ENCODE data around the gene ACBD4. TPM values are rescaled to one million over a fixed set of nuclear protein-coding genes. Genes with fewer than 3 reads are reported as not detected.

ACBD4 gene
- total RNA-seq, 2 experiments from 2014 or later, result 12.7 to 13.4 TPM

- Mint-ChIP-seq H3K4me1 (peaks cover 37% of the 10 kb centered on the region), H3K9me3 (ENCODE audit: low read depth) (no peaks in the 10 kb centered on the region), H3K27ac (peak within 1 kb of the TSS; percentile 100), H3K36me3 (ENCODE audit: low read depth) (peaks cover 37% of the 10 kb centered on the region), H3K4me3 (peak within 1 kb of the TSS; percentile 99), H3K27me3 (no peaks in the 10 kb centered on the region)
- DNase-seq (peak; percentile 99), ATAC-seq (peak; percentile 78)
- ChIA-PET POLR2A (interaction anchor here (0.5 to 6.5 kb wide), 31 partner anchors 9 to 1038 kb away, joined by 3 to 247 read pairs (median 7); partner anchors contain the start of genes ACBD4, EFTUD2, FMNL1 and HEXIM2), CTCF (interaction anchor here (1.0 to 10.0 kb wide), 14 partner anchors 9 to 168 kb away, joined by 3 to 222 read pairs (median 6); partner anchors contain the start of genes ACBD4, HEXIM2, MAP3K14 and PLCD3)
- intact Hi-C loops (cut with DNase I, micrococcal nuclease), result loop anchor here (1.0 to 5.0 kb wide), 12 partner anchors 13 to 961 kb away; partner anchors contain the start of genes ACBD4 (in 2 of the 2), HEXIM2 (in 2 of the 2), NMT1 (in 2 of the 2) and DCAKD (in 1 of the 2)
Measured at GRCh38 chr17:45148183-45149036, 12.9 kb downstream of the ACBD4 start, which contains the start of gene HEXIM1. HEXIM1 (plus strand) TSS chr17:45148475; CDS start chr17:45149191, 716 bp downstream.

DNA sequence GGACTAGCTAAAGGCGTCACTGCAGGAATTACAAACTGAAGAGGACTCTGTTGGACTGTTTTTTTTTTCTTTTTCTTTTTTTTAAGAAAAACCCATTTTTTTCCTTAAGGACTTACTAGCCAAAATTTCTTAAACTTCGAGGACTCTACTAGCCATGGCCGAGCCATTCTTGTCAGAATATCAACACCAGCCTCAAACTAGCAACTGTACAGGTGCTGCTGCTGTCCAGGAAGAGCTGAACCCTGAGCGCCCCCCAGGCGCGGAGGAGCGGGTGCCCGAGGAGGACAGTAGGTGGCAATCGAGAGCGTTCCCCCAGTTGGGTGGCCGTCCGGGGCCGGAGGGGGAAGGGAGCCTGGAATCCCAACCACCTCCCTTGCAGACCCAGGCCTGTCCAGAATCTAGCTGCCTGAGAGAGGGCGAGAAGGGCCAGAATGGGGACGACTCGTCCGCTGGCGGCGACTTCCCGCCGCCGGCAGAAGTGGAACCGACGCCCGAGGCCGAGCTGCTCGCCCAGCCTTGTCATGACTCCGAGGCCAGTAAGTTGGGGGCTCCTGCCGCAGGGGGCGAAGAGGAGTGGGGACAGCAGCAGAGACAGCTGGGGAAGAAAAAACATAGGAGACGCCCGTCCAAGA, 13.7 kb downstream of the ACBD4 start:
- H3K4me3 Mint-ChIP-seq, result peak overlapping the region; percentile 99
- CTCF ChIA-PET, result interaction anchor here (0.8 to 10.0 kb wide), 20 partner anchors 8 to 168 kb away, joined by 3 to 222 read pairs (median 6); partner anchors contain the start of genes ACBD4, HEXIM2, MAP3K14 and PLCD3
- ATAC-seq (peak; percentile 34), DNase-seq (peak; percentile 88)
- H3K27ac Mint-ChIP-seq, result peak overlapping the region; percentile 100
- no peaks in the 10 kb centered on the region for H3K9me3 Mint-ChIP-seq (ENCODE audit: low read depth)
- H3K4me1 Mint-ChIP-seq, result peaks cover 33% of the 10 kb centered on the region
- POLR2A ChIA-PET, result interaction anchor here (0.6 to 6.5 kb wide), 33 partner anchors 8 to 1037 kb away, joined by 3 to 247 read pairs (median 6); partner anchors contain the start of genes ACBD4, EFTUD2, FMNL1 and HEXIM2
- intact Hi-C loops (cut with DNase I, micrococcal nuclease), result loop anchor here (1.0 to 5.0 kb wide), 5 partner anchors 24 to 962 kb away; partner anchors contain the start of genes NMT1 (in 1 of the 2) and TMUB2 (in 1 of the 2)
- peaks cover 37% of the 10 kb centered on the region for H3K36me3 Mint-ChIP-seq (ENCODE audit: low read depth)
- no peaks in the 10 kb centered on the region for H3K27me3 Mint-ChIP-seq

- Mint-ChIP-seq H3K4me3 (peak overlapping the region; percentile 99), H3K4me1 (peaks cover 31% of the 10 kb centered on the region), H3K9me3 (ENCODE audit: low read depth) (no peaks in the 10 kb centered on the region), H3K36me3 (ENCODE audit: low read depth) (peaks cover 37% of the 10 kb centered on the region), H3K27ac (peak overlapping the region; percentile 100), H3K27me3 (no peaks in the 10 kb centered on the region)
- CTCF ChIA-PET, result interaction anchor here (0.6 to 10.0 kb wide), 22 partner anchors 9 to 181 kb away, joined by 3 to 222 read pairs (median 5); partner anchors contain the start of genes ACBD4, HEXIM2, NMT1 and PLCD3
- intact Hi-C loops (cut with DNase I, micrococcal nuclease), result loop anchor here (1.0 to 5.0 kb wide), 5 partner anchors 23 to 963 kb away; partner anchors contain the start of genes NMT1 (in 1 of the 2) and TMUB2 (in 1 of the 2)
- DNase-seq (peak; percentile 70), ATAC-seq (no peak)
- POLR2A ChIA-PET, result interaction anchor here (0.6 to 6.5 kb wide), 25 partner anchors 10 to 169 kb away, joined by 3 to 247 read pairs (median 9); partner anchors contain the start of genes ACBD4, FMNL1, HEXIM2 and MAP3K14
Measured at GRCh38 chr17:45149669-45150664, 14.5 kb downstream of the ACBD4 start.

DNA sequence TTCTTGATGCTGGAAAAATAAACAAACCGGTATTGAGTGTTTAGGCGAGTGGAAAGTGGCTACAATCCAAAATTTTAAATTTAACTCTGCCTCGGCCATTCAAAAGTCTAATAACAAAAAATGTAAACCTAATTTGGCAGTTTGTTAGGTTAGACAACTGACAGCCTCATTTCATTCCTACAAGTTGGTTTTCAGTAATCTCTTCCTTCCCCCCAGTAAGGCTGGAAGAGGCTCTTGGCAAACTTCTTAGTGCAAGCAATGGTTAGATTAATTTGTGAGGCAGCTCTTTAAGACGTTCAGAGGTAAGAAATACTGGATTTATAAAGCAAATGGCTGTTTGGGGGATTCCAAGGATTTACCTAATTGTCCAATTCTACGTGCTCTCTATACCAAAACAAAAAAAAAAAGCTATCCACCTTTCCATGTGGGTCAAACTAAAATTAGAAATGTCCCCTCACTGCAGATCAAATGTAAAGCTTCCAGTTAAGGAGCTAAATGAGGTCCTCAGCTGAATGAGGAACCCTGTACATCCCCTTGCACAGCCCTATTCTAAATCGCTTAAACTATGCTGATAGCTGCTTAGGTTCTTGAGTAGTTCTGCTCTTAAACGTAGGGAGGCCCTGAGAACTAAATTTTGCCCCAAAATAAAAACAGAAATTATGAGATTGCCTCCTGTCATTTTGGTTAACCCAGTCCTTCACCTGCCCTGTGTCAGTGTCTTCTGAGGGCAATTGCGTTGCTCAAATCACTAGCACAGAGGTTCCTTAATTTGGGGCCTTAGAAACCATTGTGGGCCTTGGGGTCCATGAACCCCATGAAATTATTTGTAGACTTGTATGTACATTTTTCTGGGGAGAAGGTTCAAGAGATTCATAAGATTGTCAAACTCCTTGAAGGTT, 15.7 kb downstream of the ACBD4 start:
- ATAC-seq (no peak), DNase-seq (no peak)
- no peaks in the 10 kb centered on the region for H3K27me3 Mint-ChIP-seq
- H3K9me3 Mint-ChIP-seq (ENCODE audit: low read depth), result no peaks in the 10 kb centered on the region
- peak overlapping the region; percentile 76 for H3K27ac Mint-ChIP-seq
- ChIA-PET CTCF (interaction anchor here (0.7 to 10.0 kb wide), 17 partner anchors 11 to 163 kb away, joined by 3 to 222 read pairs (median 7); partner anchors contain the start of genes ACBD4, HEXIM2, NMT1 and PLCD3), POLR2A (interaction anchor here (0.6 to 6.5 kb wide), 16 partner anchors 9 to 161 kb away, joined by 3 to 247 read pairs (median 7); partner anchors contain the start of genes ACBD4, HEXIM2 and NMT1)
- H3K4me1 Mint-ChIP-seq, result peaks cover 31% of the 10 kb centered on the region
- H3K36me3 Mint-ChIP-seq (ENCODE audit: low read depth), result peaks cover 38% of the 10 kb centered on the region
- peak overlapping the region; percentile 99 for H3K4me3 Mint-ChIP-seq
- intact Hi-C loops (cut with DNase I, micrococcal nuclease), result no loop called here

DNA sequence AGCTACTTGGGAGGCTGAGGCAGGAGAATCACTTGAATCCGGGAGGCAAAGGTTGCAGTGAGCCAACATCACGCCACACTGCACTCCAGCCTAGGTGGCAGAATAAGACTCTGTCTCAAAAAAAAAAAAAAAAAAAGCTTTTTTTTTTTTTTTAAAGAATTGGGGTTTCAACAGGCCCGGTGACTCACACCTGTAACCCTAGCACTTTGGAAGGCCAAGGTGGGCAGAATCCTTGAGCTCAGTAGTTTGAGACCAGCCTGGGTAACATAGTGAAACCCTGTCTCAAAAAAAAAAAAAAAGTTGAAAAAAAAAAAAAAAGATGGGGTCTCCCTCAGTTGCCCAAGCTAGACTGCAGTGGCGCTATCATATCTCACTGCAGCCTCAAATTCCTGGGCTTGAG, 19.5 kb downstream of the ACBD4 start:
- ChIA-PET POLR2A (interaction anchor here (0.7 kb wide), 1 partner anchor 75 kb away, joined by 3 read pairs; no protein-coding TSS in a partner anchor), CTCF (interaction anchor here (0.6 to 2.8 kb wide), 5 partner anchors 18 to 100 kb away, joined by 3 to 19 read pairs (median 4); partner anchors contain the start of gene ACBD4)
- Mint-ChIP-seq H3K9me3 (ENCODE audit: low read depth) (no peaks in the 10 kb centered on the region), H3K27ac (peak overlapping the region; percentile 37), H3K27me3 (no peaks in the 10 kb centered on the region), H3K36me3 (ENCODE audit: low read depth) (peaks cover 38% of the 10 kb centered on the region), H3K4me3 (no peak overlapping the region), H3K4me1 (peaks cover 44% of the 10 kb centered on the region)
- intact Hi-C loops (cut with DNase I, micrococcal nuclease), result no loop called here
- ATAC-seq, result peak; percentile 11
- no peak for DNase-seq

DNA sequence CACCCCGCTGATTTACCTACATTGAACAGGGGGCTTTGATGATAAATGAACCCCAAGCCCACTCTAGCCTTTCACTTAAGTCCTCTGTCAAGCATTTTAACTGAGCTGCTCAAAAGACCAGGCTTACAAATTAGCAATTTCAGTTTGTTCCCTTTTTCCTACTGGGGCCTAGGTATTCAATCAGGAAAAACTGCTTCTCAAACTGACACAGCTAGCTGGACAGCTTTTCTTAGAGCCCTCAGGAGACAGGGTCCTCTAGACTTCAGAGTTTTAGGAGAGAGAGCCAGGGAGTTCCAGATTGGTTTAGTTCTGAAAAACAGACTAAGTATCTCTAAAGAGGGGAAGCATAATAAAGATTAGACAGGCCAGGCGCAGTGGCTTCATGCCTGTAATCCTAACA, 20.0 kb downstream of the ACBD4 start:
- ChIA-PET CTCF (interaction anchor here (0.6 to 2.8 kb wide), 5 partner anchors 17 to 101 kb away, joined by 3 to 19 read pairs (median 4); partner anchors contain the start of gene ACBD4), POLR2A (interaction anchor here (0.7 kb wide), 1 partner anchor 75 kb away, joined by 3 read pairs; no protein-coding TSS in a partner anchor)
- no peak for ATAC-seq
- no peaks in the 10 kb centered on the region for H3K9me3 Mint-ChIP-seq (ENCODE audit: low read depth)
- peaks cover 37% of the 10 kb centered on the region for H3K36me3 Mint-ChIP-seq (ENCODE audit: low read depth)
- no peak for DNase-seq
- intact Hi-C loops (cut with DNase I, micrococcal nuclease), result no loop called here
- H3K27me3 Mint-ChIP-seq, result no peaks in the 10 kb centered on the region
- peaks cover 44% of the 10 kb centered on the region for H3K4me1 Mint-ChIP-seq
- peak overlapping the region; percentile 37 for H3K27ac Mint-ChIP-seq
- no peak overlapping the region for H3K4me3 Mint-ChIP-seq

- H3K9me3 Mint-ChIP-seq (ENCODE audit: low read depth), result no peaks in the 10 kb centered on the region
- H3K27ac Mint-ChIP-seq, result no peak overlapping the region
- peaks cover 33% of the 10 kb centered on the region for H3K36me3 Mint-ChIP-seq (ENCODE audit: low read depth)
- no peaks in the 10 kb centered on the region for H3K27me3 Mint-ChIP-seq
- CTCF ChIA-PET, result interaction anchor here (0.7 to 2.8 kb wide), 3 partner anchors 21 to 399 kb away, joined by 4 to 19 read pairs (median 9); partner anchors contain the start of gene ACBD4
- H3K4me3 Mint-ChIP-seq, result no peak overlapping the region
- POLR2A ChIA-PET, result no interaction called here
- no peak for DNase-seq
- no peak for ATAC-seq
- peaks cover 38% of the 10 kb centered on the region for H3K4me1 Mint-ChIP-seq
- intact Hi-C loops (cut with DNase I, micrococcal nuclease), result no loop called here
Measured at GRCh38 chr17:45156242-45156641, 20.8 kb downstream of the ACBD4 start.

DNA sequence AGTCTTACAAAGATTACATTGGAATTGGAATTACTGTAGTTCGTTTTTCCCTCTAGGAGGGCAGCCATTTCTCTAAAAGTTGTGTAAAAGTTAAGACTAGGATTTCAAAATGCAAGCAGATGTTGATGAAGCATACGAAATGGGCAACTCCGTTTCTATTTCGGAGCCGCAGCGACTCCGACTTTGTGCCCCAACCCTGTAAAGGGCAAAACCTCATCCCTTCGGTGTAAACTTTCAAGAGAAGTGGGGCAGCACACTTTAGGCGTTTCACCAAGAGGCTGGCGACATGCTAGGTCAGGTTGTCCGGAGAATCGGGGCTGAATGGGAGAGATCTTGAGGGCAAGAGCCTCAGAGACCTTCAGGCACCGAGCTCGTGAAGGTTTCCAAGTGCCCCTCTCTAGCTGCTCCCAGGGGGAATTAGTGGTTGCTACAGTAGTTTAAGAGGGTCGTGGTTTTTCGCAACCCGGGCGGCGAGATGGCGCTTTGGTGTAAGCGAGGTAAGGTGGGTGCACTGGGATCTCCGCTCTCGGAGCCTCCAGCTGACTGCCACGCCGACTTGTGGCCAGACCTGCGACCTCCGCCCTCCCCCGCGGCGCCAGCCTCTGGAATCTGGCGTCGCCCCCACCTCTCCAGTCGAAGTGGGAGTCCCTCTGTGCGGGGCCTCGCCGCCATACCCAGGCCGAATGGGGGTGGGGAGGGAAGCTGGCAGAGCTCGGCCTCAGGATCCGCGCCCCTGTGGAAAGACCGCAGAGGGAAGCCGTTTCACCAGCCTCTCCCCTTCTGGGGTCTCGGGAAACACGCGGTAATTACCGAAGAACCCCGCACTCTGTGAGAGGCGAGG, 25.2 kb downstream of the ACBD4 start:
- CTCF ChIA-PET, result interaction anchor here (0.7 to 9.5 kb wide), 11 partner anchors 10 to 330 kb away, joined by 3 to 139 read pairs (median 5); partner anchors contain the start of genes ACBD4, HEXIM1 and MAP3K14
- intact Hi-C loops (cut with DNase I, micrococcal nuclease), result loop anchor here (1.0 to 5.0 kb wide), 14 partner anchors 8 to 1032 kb away; partner anchors contain the start of genes ACBD4 (in 2 of the 2), HEXIM1 (in 2 of the 2), NMT1 (in 2 of the 2) and DCAKD (in 1 of the 2)
- Mint-ChIP-seq H3K9me3 (ENCODE audit: low read depth) (no peaks in the 10 kb centered on the region), H3K27me3 (no peaks in the 10 kb centered on the region), H3K27ac (peak overlapping the region; percentile 96), H3K36me3 (ENCODE audit: low read depth) (peaks cover 27% of the 10 kb centered on the region), H3K4me1 (peaks cover 30% of the 10 kb centered on the region), H3K4me3 (peak overlapping the region; percentile 96)
- DNase-seq, result peak; percentile 68
- peak; percentile 17 for ATAC-seq
- POLR2A ChIA-PET, result interaction anchor here (1.2 to 5.8 kb wide), 7 partner anchors 10 to 152 kb away, joined by 3 to 247 read pairs (median 7); partner anchors contain the start of genes ACBD4, HEXIM1 and NMT1
